HG02759 (cell line): ENCODE measurements around the gene UIMC1.
"Not testable (repeated sequence)": the region's sequence is repeated elsewhere in the genome, so short reads cannot be mapped to it uniquely, and the experiment has no call there.

Experiments
- ATAC-seq: cut with Tn5 transposase; IDR thresholded peaks from one replicate; pipeline ENCODE4 v1.9.1; 2021; ENCODE audit warnings: mild to moderate bottlenecking, moderate library complexity; ENCODE audit not compliant: unreplicated experiment

The UIMC1 gene

DNA sequence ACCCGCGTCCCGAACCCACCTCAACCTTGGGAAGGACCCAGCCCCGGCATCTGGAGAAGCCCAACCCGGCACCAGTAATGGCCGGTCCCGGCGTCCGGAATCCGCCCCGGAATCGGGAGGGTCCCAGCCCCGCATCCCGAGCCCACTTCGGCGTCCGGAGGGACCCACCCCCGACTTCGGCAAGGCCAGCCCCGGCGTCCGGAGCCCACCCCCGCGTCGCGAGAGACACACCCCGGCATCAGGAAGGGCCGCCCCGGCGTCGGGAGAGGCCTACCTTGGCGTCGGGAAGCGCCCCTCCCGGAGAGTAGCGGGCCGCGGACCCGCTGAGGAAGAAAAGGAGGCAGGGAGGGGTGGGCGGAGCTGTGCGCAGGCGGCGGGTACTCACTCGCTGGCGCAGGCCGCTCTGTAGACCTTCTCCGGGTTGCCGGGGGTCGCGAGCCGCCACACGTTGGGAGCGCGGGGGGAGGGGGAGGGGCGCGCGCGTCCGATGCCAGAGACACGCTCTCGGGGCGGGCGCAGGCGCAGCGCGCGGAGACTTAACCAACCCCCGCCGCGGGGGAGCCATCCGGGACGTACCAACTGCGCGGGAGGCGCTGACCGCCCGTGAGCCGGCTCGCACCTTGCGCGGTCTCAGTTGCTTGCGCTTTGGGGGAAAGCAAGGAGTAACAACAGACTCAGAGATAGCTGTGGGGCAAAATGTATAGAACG is at the start of gene UIMC1:
UIMC1 (minus strand) TSS at position 515 of the 708 bp plus-strand sequence. CDS start 24,164 bp downstream, outside the sequence.
- ATAC-seq: peak; percentile 79

- no peak for ATAC-seq
Measured at GRCh38 chr5:177049285-177049684, 42.7 kb upstream of the UIMC1 start.

DNA sequence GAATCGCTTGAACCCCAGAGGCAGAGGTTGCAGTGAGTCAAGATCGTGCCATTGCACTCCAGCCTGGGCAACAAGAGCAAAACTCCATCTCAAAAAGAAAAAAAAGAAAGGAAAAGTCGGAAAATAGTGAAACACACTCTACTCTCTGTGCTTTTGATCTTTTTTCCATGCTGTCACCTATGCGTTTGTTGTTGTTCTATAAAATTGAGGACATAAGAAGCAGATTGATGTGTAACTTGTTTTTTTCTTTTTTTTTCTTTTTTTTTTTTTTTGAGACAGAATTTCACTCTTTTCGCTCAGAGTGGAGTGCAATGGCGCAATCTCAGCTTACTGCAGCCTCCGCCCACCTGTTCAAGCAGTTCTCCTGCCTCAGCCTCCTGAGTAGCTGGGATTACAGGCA is 42.0 kb upstream of the UIMC1 start:
- ATAC-seq: not testable (repeated sequence)

DNA sequence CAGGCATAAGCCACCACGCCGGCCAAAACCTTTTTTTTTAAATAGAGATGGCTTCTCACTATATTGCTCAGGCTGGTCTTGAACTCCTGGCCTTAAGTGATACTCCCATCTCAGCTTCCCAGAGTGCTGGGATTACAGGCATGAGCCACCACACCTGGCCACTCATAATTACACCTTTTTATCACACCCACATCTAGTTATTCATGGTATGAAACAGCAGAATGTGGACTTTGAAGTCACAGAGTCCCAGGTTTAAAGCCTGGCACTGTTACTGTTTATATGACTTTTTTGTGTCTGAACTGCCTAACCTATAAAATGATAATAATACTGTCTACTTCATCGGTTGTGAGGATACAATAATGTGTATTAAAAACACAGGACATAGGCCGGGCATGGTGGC is 39.1 kb upstream of the UIMC1 start:
- no peak for ATAC-seq

- no peak for ATAC-seq
Measured at GRCh38 chr5:177044641-177045040, 38.1 kb upstream of the UIMC1 start.

DNA sequence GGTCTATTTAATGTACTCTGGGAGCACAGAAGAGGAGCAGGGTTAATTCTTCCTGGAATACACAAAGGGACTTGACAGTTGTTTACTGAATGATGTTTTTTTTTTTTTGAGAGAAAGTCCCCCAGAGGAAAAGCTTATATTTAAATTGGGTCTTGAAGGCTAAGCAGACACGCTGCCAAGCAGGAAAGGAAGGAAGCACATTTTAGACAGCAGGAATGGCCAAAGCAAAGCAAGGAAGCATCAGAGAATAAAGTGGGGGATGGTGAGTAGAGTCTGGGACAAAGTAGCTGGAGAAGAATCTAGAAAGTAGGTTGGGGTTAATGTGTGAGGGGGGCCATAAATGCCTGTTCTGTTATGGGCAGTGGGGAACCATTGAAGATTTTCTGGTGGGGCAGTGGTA is 37.4 kb upstream of the UIMC1 start:
- ATAC-seq: no peak

- no peak for ATAC-seq
Measured at GRCh38 chr5:177043114-177043513, 36.5 kb upstream of the UIMC1 start.

DNA sequence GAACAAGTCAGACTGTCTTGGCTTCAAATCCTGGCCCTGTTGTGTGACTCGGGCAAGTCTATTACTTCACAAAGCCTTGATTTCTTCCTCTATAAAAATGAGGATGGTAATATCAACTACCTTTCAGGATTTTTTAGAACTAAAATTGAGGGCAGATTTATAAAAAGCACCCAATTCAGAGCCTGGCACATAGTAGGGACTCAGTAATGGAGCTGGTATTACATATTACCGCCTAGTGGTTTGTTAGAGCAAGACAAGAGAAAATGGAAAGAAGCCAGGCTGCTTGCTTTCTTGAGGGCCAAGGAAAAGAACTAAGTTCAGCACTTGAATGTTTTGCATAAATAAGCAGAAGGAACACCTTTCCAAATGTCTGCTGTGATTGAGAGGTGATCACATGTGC is 35.4 kb upstream of the UIMC1 start:
- no peak for ATAC-seq

DNA sequence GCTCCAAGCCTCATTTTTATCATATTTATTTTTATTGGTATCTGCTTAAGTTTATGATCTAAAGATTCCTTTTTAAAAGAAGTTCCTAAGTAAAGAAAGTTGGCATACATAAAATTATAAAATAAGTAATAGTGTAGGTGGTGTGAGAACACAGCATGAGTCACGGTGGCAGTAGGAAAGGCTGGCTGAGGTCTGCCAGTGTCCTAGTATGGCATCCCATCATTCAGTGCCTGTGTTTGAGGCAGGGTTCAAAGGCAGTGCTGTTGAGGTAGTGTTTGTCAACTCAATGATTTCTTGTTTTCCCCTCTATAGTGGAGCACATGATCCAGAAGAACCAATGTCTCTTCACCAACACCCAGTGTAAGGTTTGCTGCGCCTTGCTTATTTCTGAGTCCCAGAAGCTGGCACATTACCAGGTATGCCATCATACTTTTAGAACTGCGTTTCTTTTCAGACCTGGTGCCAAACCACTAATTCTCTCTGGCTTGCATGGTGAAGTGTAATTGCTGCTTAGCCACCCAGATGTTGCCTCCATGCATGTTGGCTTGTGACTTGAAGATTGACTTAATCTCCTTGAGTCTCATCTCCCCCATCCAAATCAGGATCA is 34.3 kb upstream of the UIMC1 start:
- ATAC-seq: no peak

- ATAC-seq: no peak
Measured at GRCh38 chr5:177036921-177037320, 30.3 kb upstream of the UIMC1 start.

DNA sequence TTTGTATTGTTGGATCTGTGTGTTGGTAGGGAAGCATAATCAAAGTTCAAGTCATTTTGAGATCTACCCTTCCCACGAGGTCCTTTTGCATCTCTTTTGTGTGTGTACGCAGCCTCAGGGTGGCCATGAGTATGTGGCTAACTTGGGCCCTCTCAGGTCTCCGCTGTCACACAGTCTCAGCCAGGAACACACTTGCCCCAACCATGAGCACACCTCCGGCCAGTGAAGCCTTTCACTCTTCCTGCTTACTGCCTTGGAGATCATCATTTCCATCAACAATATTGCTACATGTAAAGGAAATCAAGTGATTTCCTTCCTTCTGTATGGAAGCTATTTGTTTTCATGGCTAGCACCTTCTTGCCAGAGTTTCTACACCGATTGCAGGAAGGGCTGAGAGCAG is 29.9 kb upstream of the UIMC1 start:
- no peak for ATAC-seq

- no peak for ATAC-seq
Measured at GRCh38 chr5:177035976-177036375, 29.4 kb upstream of the UIMC1 start.

DNA sequence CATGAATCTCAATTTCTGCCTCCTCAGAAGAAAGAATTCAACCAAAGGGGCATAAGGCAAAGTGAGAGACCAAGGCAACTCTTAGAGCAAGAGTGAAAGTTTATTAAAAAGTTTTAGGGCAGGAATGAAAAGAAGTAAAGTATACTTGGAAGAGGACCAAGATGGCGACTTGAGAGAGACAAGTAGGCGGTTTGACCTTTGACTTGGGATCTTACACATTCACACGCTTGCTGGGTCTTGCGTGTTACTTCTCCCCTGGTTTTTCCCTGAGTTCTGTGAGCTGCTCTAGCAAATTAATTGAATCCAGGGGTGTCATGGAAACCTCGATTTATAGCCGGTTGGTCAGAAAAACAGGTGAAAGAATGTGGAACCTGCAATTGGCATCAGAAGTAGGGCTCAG is 22.9 kb upstream of the UIMC1 start:
- no peak for ATAC-seq

- no peak for ATAC-seq
Measured at GRCh38 chr5:177027665-177028064, 21.1 kb upstream of the UIMC1 start.

DNA sequence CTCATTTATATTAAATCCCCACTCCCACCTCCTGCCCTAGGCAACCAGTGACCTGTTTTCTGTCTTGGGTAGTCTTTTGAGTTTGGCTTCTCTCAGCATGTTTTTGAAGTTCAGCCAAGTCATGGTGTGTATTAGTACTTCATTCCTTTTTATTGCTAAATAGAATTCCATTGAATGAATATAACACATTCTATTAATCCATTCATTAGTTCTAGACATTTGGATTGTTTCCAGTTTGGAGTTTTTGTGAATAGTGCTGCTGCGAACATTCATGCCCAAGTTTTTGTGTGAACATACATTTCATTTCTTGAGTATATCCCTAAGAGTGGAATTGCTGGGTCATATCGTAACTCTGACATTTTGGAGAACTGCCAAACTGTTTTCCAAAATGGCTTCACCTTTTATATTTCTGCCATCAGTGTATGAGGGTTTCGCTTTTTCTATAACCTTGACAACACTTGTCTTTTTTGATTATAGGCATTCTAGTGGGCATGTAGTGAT is 18.6 kb upstream of the UIMC1 start:
- ATAC-seq: no peak

DNA sequence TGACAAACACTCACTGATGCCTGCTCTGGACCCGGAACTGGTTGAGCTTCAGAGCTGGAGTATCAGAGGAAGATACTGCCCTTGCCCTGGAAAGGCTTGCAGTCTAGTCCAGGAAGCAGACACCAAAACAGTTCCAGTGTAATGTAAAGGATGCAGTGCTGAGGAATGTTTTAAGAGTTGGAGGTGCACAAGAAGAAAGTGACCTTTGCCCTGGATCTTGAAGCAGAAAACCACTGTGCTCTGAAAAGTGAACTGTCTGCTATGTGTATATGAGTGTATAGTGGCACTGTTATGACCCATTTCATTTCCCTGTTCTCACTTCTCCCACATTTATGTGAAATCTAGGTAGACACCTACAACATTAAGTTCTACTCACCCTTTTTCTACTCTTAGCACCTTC is 18.0 kb upstream of the UIMC1 start:
- no peak for ATAC-seq

- ATAC-seq: peak; percentile 17
Measured at GRCh38 chr5:177023303-177023664, 16.7 kb upstream of the UIMC1 start.

- peak; percentile 92 for ATAC-seq
Measured at GRCh38 chr5:177022386-177023302, 16.1 kb upstream of the UIMC1 start, which contains the start of gene ZNF346. ZNF346 (plus strand) TSS chr5:177022696; CDS start chr5:177022739, 43 bp downstream.

GRCh38 chr5:177020033-177020432 is 13.5 kb upstream of the UIMC1 start:
- ATAC-seq: no peak

DNA sequence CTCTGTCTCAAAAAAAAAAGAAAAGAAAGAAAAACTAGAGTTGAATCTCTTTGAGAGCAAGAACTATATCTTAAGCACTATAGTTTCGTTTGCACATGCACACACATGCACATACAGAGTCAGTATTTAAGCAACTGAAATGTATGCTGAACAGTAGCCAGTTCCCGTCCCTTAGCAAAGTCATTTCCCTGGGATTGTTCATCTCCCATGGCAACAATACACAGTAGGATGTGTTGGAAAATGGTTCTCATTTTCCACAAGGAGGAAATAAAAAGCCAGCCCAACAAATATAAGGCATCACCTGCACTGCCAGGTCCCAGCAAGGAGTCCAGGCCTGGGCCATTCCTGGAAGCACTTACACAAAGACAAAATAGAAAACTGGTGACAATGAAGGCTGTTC is 11.8 kb upstream of the UIMC1 start:
- no peak for ATAC-seq

- ATAC-seq: no peak
Measured at GRCh38 chr5:177015156-177015555, 8.6 kb upstream of the UIMC1 start.
